Endothelial cell of umbilical vein (primary cell): ENCODE results near the gene PDLIM1. TPM values are rescaled to one million over a fixed set of nuclear protein-coding genes. Genes with fewer than 3 reads are reported as not detected.

ENCODE experiments used
- BruUV-seq: library from RNA; stranded (reverse); fragments of 400-500 nt; replicated peaks from 2 replicates; lab custom pipeline; 2021; lab: Mats Ljungman, UMichigan
- CTCF ChIA-PET: fragments of 300-600, 350-600 bp; sonication (Branson Sonifier 250); formaldehyde crosslinking; loops from one replicate; lab custom pipeline; 2021; ENCODE audit warnings: antibody characterized with exemption, inconsistent platforms; lab: Charles Lee
- POLR2A ChIA-PET: fragments of 300-600, 350-600 bp; sonication (Branson Sonifier 250); formaldehyde crosslinking; loops from one replicate; lab custom pipeline; 2021; ENCODE audit warnings: antibody characterized with exemption, inconsistent platforms; lab: Charles Lee
- DNase-seq: peaks from one replicate; pipeline ENCODE4 v3.0.0-alpha.2; 2011; ENCODE audit warnings: low read depth, low spot score
- FAIRE-seq: peaks from 2 replicates; lab custom pipeline; 2011; peaks lifted over from hg19 to GRCh38; lab: Jason Lieb, UNC
- H2AFZ ChIP-seq: 2 replicates; pipeline ENCODE4 v1.6.0; 2012; ENCODE audit warnings: low read depth, low read length, control low read depth, inconsistent platforms
- H3K27ac ChIP-seq: 2 replicates; pipeline ENCODE4 v1.5.1; 2011; ENCODE audit warnings: low read depth, mild to moderate bottlenecking, control low read depth, low read length, moderate library complexity; ENCODE audit not compliant: insufficient read depth
- H3K27me3 ChIP-seq, 2 experiments: 2 replicates each; pipeline versions ENCODE4 v1.6.0 to v1.6.1; 2011; ENCODE audit warnings: low read length in 2 of 2, mixed read lengths in 1 of 2; ENCODE audit not compliant: control insufficient read depth in 2 of 2, insufficient read depth in 2 of 2
- H3K36me3 ChIP-seq, 2 experiments: 2 replicates in 1 of 2; 3 replicates in 1 of 2; pipeline ENCODE4 v1.5.1; 2011; ENCODE audit warnings: low read length in 2 of 2, mild to moderate bottlenecking in 1 of 2, moderate library complexity in 1 of 2; ENCODE audit not compliant: control insufficient read depth in 2 of 2, insufficient read depth in 2 of 2; ENCODE audit errors: extremely low read depth in 1 of 2
- H3K4me1 ChIP-seq: 3 replicates; pipeline ENCODE4 v1.5.1; 2011; ENCODE audit warnings: mild to moderate bottlenecking, low read length; ENCODE audit not compliant: control insufficient read depth, insufficient read depth; ENCODE audit errors: extremely low read depth
- H3K4me2 ChIP-seq: 2 replicates; pipeline ENCODE4 v1.6.1; 2011; ENCODE audit warnings: low read length, control low read depth, mixed read lengths; ENCODE audit not compliant: insufficient read depth
- H3K4me3 ChIP-seq, 3 experiments: fragments of 200-600 bp in 1 of 3; sonication (generic), shearing (Covaris generic) in 1 of 3; replicated peaks in 1 of 3; 2 replicates each; pipeline ENCODE4 v1.5.1; 2011 to 2016; ENCODE audit warnings: control low read depth in 3 of 3, low read length in 3 of 3, mild to moderate bottlenecking in 2 of 3, inconsistent platforms in 1 of 3, low read depth in 1 of 3, moderate library complexity in 1 of 3; ENCODE audit not compliant: insufficient read depth in 1 of 3
- H3K79me2 ChIP-seq: 2 replicates; pipeline ENCODE4 v1.6.0; 2012; ENCODE audit warnings: low read length, inconsistent platforms; ENCODE audit not compliant: control insufficient read depth, insufficient read depth
- H3K9ac ChIP-seq: replicated peaks from 2 replicates; pipeline ENCODE3; 2011; ENCODE audit warnings: low read length, control low read depth; ENCODE audit not compliant: insufficient read depth; ENCODE audit errors: extremely low read depth
- H3K9me1 ChIP-seq: replicated peaks from 3 replicates; pipeline ENCODE4 v1.6.0; 2011; ENCODE audit warnings: mild to moderate bottlenecking, low read length; ENCODE audit not compliant: control insufficient read depth, insufficient read depth; ENCODE audit errors: extremely low read depth
- H3K9me3 ChIP-seq: replicated peaks from 2 replicates; pipeline ENCODE4 v1.5.1; 2012; ENCODE audit warnings: low read length, inconsistent platforms; ENCODE audit not compliant: control insufficient read depth, insufficient read depth
- H4K20me1 ChIP-seq: replicated peaks from 2 replicates; pipeline ENCODE3; 2011; ENCODE audit warnings: mild to moderate bottlenecking, low read length; ENCODE audit not compliant: control insufficient read depth, insufficient read depth; ENCODE audit errors: extremely low read depth
- CTCF ChIP-seq, 2 donors: IDR thresholded peaks; 1 replicate in 1 of 2; 2 replicates in 1 of 2; pipeline ENCODE4 v1.5.1; 2011; ENCODE audit warnings: low read length in 2 of 2, mild to moderate bottlenecking in 2 of 2, moderate library complexity in 2 of 2, control low read depth in 1 of 2, inconsistent platforms in 1 of 2, low read depth in 1 of 2; ENCODE audit not compliant: insufficient read depth in 1 of 2; ENCODE audit errors: extremely low read depth in 1 of 2
- EZH2 ChIP-seq: IDR thresholded peaks from 2 replicates; pipeline ENCODE4 v1.6.1; 2012; ENCODE audit warnings: borderline replicate concordance, low read depth, mild to moderate bottlenecking, moderate library complexity, low read length, inconsistent platforms; ENCODE audit not compliant: severe bottlenecking
- FOS ChIP-seq: IDR thresholded peaks from 2 replicates; pipeline ENCODE4 v1.6.1; 2011; ENCODE audit warnings: mild to moderate bottlenecking, low read length, moderate library complexity, borderline replicate concordance; ENCODE audit not compliant: insufficient read depth
- GATA2 ChIP-seq: IDR thresholded peaks from 2 replicates; pipeline ENCODE4 v1.7.0; 2011; ENCODE audit warnings: low read depth, mild to moderate bottlenecking, moderate library complexity, mixed read lengths, low read length; ENCODE audit not compliant: insufficient read length, insufficient read depth
- JUN ChIP-seq: IDR thresholded peaks from 2 replicates; pipeline ENCODE4 v1.6.1; 2011; ENCODE audit warnings: borderline replicate concordance, low read depth; ENCODE audit not compliant: insufficient read length, insufficient read depth
- MAX ChIP-seq: IDR thresholded peaks from 2 replicates; pipeline ENCODE4 v1.6.1; 2011; ENCODE audit not compliant: insufficient read depth, insufficient read length
- MYC ChIP-seq: IDR thresholded peaks from one replicate; pipeline ENCODE4 v1.6.1; 2011; ENCODE audit warnings: mild to moderate bottlenecking, low read depth, low read length
- POLR2A ChIP-seq: IDR thresholded peaks from 2 replicates; pipeline ENCODE4 v1.6.1; 2012; ENCODE audit warnings: low read depth, mild to moderate bottlenecking, control low read depth, low read length
- POLR2AphosphoS5 ChIP-seq: IDR thresholded peaks from 2 replicates; pipeline ENCODE4 v1.6.1; 2012; ENCODE audit warnings: low read depth, mild to moderate bottlenecking, control low read depth, low read length, moderate library complexity; ENCODE audit not compliant: insufficient read depth
- dilution Hi-C: fragments of 300-500 bp; cut with MboI; formaldehyde crosslinking; loops from one replicate; pipeline ENCODE4 v1.15.0; 2019; ENCODE audit warnings: low sequenced_read_pairs; ENCODE audit not compliant: extremely low pct_ligation_motif_present
- intact Hi-C: fragments of 100-400 bp; cut with micrococcal nuclease; formaldehyde crosslinking; loops from one replicate; pipeline ENCODE4 v1.10.0; 2022
- polyA plus RNA-seq, 4 experiments: library from polyadenylated mRNA; depleted of rRNA in 3 of 4; stranded (reverse) in 3 of 4; unstranded in 1 of 4; fragments of >200 nt; gene quantifications; 2 replicates each; pipeline versions ENCODE4 v1.2.1 to v1.2.3, GENCODE V29; 2011 to 2012; ENCODE audit warnings: missing spikeins in 1 of 4
- total RNA-seq: library from RNA; stranded (reverse); gene quantifications from 2 replicates; pipeline ENCODE4 v1.2.3, GENCODE V29; 2021

PDLIM1 gene
- total and polyA plus RNA-seq, 2 donors (not counting 3 experiments of a cell fraction or from before 2014, with no cell fraction given): 91.1 to 122 TPM

GRCh38 chr10:95187617-95188016, 103.2 kb downstream of the PDLIM1 start:
- FAIRE-seq (no peak), DNase-seq (no peak)
- dilution Hi-C loops: no loop called here
- no peak overlapping the region for H2AFZ ChIP-seq
- peaks cover 5% of the 10 kb centered on the region for H3K4me1 ChIP-seq
- intact Hi-C loops: no loop called here
- no peaks in the 10 kb centered on the region for H3K9me1 ChIP-seq
- TF ChIP-seq POLR2AphosphoS5 (no peak), JUN (no peak), MAX (no peak), POLR2A (no peak), FOS (no peak), CTCF (IDR thresholded peaks at IDR 0.05; ENCODE audit: extremely low read depth in 1 of 2, insufficient read depth in 1 of 2, low read depth in 1 of 2, low read length in 2 of 2) (no peak), MYC (no peak), GATA2 (no peak), EZH2 (no peak)
- POLR2A ChIA-PET: no interaction called here
- H3K79me2 ChIP-seq: no peaks in the 10 kb centered on the region
- H3K36me3 ChIP-seq: no peaks in the 10 kb centered on the region
- H3K4me3 ChIP-seq: no peak overlapping the region
- CTCF ChIA-PET: interaction anchor here (0.6 to 1.1 kb wide), 3 partner anchors 14 to 143 kb away, joined by 3 read pairs; no protein-coding TSS in a partner anchor
- no peak overlapping the region for H3K4me2 ChIP-seq
- H3K9ac ChIP-seq: no peak overlapping the region
- no TSS peak for BruUV-seq
- H3K27ac ChIP-seq: no peak overlapping the region
- H3K9me3 ChIP-seq: no peaks in the 10 kb centered on the region
- H3K27me3 ChIP-seq: peaks cover 0 to 8% of the 10 kb centered on the region in 2 experiments
- no peaks in the 10 kb centered on the region for H4K20me1 ChIP-seq

Other genes starting within 250 kb of the PDLIM1 start
- not detected in 2 replicates for gene CYP2C8, start 221.5 kb downstream of the PDLIM1 start, total RNA-seq
- 0.06 and 0.25 TPM in 2 replicates for gene CYP2C8, start 221.5 kb downstream of the PDLIM1 start, polyA plus RNA-seq
- gene ACSM6, start 96.8 kb downstream of the PDLIM1 start, total RNA-seq: not detected in 2 replicates
- not detected in 2 replicates for gene ACSM6, start 96.8 kb downstream of the PDLIM1 start, polyA plus RNA-seq